ENCODE measurements around the gene PSME3IP1.
"Not testable (repeated sequence)": the region's sequence is repeated elsewhere in the genome, so short reads cannot be mapped to it uniquely, and the experiment has no call there.

Gene PSME3IP1

DNA sequence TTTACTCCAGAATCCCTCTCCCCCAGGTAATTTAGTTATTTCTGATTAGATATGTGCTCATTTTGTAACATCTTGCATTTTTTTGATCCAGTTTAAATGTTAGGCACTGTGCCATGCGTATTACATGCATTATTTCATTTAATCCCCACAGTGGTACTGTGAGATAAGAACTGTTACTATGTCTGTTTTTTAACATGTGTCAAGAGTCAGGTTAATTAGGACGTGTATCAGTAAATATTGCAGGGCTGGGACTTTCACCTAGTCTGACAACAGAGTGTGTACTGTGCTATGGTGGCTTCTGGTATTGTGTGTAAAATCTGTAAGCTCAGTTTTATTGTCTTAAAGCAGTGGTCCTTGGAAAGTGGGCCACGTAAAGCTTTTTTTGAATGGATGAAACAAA lies 10.9 kb upstream of the PSME3IP1 start:
- H3K4me3 ChIP-seq (ENCODE audit: low read depth, low read length): no peak overlapping the region
- DNase-seq (ENCODE audit: low read depth): no peak
- TF ChIP-seq, protein P1, sequence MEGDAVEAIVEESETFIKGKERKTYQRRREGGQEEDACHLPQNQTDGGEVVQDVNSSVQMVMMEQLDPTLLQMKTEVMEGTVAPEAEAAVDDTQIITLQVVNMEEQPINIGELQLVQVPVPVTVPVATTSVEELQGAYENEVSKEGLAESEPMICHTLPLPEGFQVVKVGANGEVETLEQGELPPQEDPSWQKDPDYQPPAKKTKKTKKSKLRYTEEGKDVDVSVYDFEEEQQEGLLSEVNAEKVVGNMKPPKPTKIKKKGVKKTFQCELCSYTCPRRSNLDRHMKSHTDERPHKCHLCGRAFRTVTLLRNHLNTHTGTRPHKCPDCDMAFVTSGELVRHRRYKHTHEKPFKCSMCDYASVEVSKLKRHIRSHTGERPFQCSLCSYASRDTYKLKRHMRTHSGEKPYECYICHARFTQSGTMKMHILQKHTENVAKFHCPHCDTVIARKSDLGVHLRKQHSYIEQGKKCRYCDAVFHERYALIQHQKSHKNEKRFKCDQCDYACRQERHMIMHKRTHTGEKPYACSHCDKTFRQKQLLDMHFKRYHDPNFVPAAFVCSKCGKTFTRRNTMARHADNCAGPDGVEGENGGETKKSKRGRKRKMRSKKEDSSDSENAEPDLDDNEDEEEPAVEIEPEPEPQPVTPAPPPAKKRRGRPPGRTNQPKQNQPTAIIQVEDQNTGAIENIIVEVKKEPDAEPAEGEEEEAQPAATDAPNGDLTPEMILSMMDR (IDR thresholded peaks at IDR 0.05; ENCODE audit: control insufficient read depth, extremely low read depth, insufficient read depth): no peak

DNA sequence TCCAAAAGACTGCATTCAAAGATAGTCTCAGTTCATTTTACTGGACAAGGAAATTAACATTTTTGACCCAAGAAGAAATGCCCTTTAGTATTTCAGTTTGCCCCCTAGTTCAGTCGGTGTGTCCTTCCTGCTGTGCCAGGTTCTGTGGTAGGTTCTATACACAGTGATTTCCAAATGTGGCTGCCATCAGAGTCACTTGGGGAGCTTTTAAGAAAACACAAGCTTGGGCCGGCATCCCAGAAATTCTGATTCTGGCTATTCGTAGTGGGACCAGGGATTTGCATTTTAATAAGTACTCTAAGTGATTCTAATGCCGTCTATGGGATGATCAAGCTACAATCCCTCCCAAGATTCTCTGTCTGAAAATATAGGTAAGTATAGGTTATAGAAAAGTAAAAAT lies 10.4 kb upstream of the PSME3IP1 start:
- TF ChIP-seq, protein P1 (IDR thresholded peaks at IDR 0.05; ENCODE audit: control insufficient read depth, extremely low read depth, insufficient read depth): no peak
- H3K4me3 ChIP-seq (ENCODE audit: low read depth, low read length): no peak overlapping the region
- no peak for DNase-seq (ENCODE audit: low read depth)

DNA sequence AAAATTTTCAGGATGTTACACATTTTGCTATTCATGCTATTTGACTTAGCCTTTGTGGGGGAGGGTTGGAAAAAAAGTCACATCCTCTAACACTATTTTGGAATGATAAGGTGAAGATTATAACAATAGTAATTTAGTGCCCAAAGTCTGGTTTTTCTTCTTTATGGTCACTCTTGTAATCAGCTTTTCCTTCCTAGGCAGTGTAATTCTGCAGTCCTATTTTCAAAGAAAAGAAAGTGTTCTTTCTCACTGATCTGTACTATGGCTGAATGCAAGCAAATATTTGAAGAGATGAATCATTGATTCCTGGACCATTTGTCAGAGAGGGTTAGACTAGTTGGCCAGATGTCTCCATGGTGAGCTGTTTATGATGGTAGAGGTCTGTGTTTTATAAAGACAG lies 8.7 kb upstream of the PSME3IP1 start:
- no peak overlapping the region for H3K4me3 ChIP-seq (ENCODE audit: low read depth, low read length)
- TF ChIP-seq, protein P1 (IDR thresholded peaks at IDR 0.05; ENCODE audit: control insufficient read depth, extremely low read depth, insufficient read depth): no peak
- no peak for DNase-seq (ENCODE audit: low read depth)

DNA sequence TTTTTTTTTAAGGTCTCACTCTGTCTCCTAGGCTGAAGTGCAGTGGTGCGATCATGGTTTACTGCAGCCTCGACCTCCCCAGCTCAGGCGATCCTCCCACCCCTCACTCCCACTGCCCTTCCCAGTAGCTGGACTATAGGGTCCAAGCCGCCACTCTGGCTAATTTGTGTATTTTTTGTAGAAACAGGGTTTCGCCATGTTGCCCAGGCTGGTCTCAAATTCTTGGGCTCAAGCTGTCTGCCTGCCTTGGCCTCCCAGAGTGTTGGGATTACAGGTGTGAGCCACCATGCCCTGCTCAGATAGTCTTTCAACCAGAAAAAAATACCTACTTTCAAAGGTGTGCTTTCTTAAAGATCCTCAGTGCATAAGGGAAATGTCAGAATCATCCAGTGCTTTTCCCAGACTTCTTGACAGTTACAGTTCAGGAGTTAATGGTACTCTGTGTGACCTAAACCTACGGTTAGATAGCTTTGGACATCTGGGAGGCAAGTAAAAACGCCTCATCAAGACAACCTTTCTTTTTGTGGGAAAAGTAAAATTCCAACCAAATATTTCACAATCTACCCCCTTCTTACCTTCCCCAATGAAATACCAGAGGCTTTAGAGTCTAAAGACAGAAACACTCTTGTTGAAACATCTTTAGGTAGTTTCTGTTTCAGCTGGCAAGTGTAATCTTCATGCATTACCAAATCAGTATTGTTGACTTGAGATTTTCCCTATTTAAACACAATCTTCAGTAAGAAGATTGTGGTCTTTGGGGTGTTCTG lies 7.1 kb upstream of the PSME3IP1 start:
- DNase-seq (ENCODE audit: low read depth): no peak

DNA sequence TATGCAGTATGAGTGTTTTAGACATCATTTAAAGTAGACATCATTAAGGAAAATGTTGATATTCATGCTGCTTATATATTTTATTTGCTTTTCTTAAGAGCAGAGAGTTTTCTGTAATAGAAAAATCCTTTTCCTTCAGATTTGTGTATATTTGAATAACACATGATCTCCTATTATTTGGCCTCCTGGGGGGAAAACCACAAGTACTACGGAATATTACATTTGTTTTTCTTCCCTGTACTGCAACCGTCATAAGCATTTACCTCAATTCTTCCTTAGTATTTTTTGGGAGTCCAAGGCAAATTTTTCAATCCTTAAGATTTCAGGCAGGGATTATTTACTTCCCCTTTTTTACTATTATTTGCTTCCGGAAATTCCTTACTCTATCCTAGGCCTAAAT lies 6.3 kb upstream of the PSME3IP1 start:
- TF ChIP-seq, protein P1 (IDR thresholded peaks at IDR 0.05; ENCODE audit: control insufficient read depth, extremely low read depth, insufficient read depth): no peak
- H3K4me3 ChIP-seq (ENCODE audit: low read depth, low read length): no peak overlapping the region
- no peak for DNase-seq (ENCODE audit: low read depth)

More for the DNA sequence above, 7.1 kb upstream of the PSME3IP1 start:
- TF ChIP-seq, protein P1 (IDR thresholded peaks at IDR 0.05; ENCODE audit: control insufficient read depth, extremely low read depth, insufficient read depth): no peak
- H3K4me3 ChIP-seq (ENCODE audit: low read depth, low read length): no peak overlapping the region

DNA sequence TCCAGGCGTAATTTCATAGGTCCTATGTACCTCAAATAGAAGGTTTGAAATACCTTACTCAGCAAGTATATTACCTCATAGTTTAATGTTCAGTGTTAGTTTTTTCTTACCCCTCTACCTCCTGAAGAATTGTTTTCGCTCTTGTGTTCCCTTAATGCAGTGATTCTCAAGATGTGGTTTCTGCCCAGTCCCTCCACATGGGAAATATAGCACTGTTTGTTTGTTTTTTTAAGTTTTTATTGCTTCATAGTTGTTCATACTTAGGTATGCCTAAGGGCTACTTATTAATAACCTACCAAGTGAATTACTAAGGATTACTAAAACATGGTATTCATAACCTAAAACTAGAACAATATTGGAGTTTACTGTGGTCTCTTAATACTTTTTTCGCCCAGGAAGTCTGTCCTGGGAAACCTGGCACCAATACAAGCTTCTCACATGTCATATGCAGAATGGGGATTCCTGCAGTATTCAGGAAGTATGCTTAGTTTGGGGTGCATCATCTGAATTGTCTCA lies 5.3 kb upstream of the PSME3IP1 start:
- TF ChIP-seq, protein P1 (IDR thresholded peaks at IDR 0.05; ENCODE audit: control insufficient read depth, extremely low read depth, insufficient read depth): no peak
- no peak overlapping the region for H3K4me3 ChIP-seq (ENCODE audit: low read depth, low read length)
- DNase-seq (ENCODE audit: low read depth): no peak

DNA sequence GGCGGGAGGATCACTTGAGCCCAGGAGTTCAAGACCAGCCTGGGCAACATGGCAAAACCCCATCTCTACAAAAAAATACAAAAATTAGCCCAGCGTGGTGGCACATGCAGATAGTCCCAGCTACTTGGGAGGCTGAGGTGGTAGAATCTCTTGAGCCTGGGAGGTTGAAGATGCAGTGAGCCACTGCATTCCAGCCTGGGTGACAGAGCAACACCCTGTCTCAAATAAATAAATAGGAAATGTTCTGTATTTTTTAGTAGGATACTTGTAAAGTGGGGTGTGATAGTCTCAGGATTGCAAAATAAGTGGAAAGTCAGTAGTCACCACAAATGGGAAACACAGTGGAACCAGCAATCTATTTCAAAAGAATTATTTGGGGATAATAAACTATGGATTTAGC lies 4.3 kb upstream of the PSME3IP1 start:
- TF ChIP-seq, protein P1 (IDR thresholded peaks at IDR 0.05; ENCODE audit: control insufficient read depth, extremely low read depth, insufficient read depth): no peak
- DNase-seq (ENCODE audit: low read depth): no peak
- no peak overlapping the region for H3K4me3 ChIP-seq (ENCODE audit: low read depth, low read length)

DNA sequence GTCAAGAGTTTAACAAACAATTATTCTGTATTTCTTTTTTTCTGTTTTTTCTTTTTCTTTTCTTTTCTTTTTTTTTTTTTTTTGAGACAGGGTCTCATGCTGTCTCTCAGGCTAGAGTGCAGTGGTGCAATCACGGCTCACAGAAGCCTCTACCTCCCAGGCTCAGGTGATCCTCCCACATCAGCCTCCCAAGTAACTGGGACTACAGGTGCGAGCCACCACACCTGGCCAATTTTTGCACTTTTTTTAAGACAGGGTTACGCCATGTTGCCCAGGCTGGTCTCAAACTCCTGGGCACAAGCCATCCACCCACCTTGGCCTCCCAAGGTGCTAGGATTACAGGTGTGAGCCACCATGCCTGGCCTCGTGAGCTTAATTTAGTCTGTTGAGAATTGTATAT lies 3.7 kb upstream of the PSME3IP1 start:
- H3K4me3 ChIP-seq (ENCODE audit: low read depth, low read length); DNase-seq (ENCODE audit: low read depth): not testable (repeated sequence)
